NCI-H2227 (cell line): Measurements from ENCODE around the gene ATXN1L.
"Not testable (repeated sequence)": the region's sequence is repeated elsewhere in the genome, so short reads cannot be mapped to it uniquely, and the experiment has no call there.

Experiments
- DNase-seq: peaks from one replicate; lab custom pipeline; 2025; ENCODE audit not compliant: unreplicated experiment; lab: John Stamatoyannopoulos, UW

The ATXN1L gene

DNA sequence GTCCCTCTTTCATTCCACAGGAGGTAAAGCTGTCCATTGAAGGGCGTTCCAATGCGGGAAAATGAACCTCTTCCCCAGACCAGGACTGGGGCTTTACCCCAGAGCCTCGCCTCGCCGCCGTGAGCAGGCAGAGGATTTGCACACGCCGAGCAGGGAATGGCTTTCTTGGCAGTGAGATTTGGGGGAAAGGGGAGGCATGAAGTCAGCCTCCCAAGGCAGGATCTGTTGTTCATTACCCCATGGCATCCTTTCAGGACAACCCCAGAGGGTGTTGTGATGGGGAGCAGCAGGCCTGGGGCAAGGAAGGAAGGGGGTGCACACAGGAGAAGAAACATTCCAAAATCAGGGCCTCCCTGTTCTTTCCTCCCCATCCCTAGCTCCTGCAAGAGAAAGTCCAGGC lies 6.0 kb downstream of the ATXN1L start:
- no peak for DNase-seq

DNA sequence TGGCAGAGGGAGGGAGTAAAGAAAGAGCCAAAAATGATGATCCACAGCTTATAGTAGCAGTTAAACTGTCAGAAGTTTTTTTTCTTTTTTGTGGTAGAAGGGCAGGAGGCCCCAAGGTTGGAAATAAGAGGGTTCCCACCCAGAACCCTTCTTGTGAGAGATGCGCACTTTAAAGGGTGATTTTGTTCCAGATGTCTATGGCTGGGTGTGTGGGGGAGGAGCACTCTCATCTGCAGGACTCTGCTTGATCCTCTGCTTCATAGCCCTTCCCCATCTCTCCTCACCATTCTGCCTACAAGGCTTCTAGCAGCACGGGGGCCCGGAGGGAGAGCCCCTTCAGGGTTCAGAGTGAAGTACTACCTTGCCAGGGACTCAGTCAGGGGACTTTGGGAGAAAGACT lies 6.4 kb downstream of the ATXN1L start:
- DNase-seq: no peak

DNA sequence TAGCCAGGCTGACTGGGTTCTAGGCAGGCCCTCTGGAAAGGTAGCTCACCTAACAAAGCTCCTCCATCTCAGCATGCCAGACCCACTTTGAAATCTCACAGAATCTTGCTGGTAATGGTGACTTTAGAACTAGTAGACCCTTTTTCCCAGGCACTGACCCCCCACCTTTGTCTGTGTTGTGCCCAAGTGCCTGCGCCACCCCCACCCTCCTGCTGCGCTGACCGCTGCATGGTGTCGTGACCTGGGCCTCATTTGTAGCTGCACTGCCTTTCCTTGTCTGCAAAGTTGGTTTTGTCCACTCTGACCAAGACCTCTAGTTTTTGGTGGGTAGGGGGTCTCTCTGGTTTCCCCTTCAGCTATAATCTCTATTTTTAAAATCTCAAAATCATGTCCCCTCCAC lies 6.8 kb downstream of the ATXN1L start:
- DNase-seq: no peak

DNA sequence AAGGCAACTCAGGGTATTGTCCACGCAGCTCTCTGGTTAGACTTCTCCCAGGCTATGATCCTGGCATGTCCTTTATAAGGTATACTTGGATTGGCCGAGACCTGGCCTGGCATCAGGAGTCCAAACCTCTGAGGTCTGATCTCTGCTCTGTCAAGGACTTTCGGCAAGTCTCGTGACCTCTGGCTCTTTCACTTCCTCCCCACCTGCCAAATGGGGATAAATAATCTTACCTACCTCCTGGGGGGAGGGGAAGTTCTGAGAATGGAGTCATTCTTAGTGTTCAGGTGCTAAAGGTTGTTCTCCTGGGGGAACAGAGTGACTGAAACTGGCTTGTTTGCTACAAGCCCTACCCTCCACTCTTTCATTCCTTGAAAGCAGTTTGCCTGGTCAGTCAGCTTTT lies 7.6 kb downstream of the ATXN1L start:
- DNase-seq: no peak

DNA sequence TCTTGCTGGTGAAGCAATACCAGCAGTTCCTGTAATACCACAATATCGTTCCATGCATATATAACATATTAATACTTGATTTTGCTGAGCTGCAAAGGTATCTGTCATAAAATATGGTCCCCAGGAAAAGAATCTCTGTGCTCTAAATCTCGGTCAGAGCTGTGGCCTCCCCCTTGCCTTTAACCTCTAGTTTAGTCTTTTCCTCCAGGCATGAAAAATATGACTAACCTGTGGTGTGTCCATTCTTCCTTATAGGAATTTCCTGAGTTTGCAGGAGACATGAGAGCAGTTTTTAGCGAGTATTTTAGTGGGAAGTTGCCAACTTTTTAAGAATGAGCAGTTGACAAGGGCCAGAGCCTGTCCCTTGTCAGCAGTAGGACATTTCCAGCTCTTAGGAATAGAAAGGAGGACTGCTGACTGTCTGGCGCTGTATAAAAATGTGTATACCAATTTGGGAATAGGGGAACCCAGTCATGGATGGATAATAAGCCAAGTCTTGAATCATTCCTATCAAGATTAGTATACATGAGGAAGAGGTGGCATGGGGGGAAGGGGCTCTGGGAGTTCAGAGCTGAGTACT lies 8.7 kb downstream of the ATXN1L start:
- no peak for DNase-seq

DNA sequence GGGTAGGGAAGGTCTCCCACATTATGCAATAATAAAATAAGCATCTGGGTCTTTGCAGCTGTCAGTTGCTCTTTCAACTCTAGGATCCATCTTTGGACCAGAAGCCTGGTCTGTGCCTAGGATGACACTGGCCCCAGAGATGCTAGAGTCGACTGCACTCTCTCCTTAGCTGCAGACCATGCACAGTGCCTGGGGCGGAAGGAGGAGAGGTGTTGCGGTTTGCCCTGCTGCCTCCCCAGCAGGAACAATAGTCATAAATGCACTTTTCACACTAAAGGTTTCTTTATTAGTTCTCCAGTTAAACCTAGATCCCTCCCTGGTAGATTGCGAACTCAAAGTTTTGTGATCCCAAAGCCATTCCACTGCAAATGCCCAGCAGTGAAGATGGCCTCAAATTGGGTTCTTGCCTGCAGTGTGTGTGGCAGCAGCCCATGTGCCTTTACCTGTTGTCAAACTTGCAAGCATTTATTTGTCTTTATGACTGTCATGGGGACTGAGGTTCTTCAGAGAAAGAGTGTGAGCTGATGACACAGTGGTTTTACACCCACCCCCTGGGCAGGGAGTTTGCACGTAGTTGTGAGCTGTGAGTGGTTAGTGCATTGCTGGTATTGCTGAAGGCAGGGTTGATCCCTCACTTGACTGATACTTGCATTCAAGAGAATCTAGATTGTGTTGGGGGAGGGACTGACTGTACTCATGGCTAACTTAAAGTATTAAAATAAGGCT lies 10.3 kb downstream of the ATXN1L start:
- DNase-seq: no peak

DNA sequence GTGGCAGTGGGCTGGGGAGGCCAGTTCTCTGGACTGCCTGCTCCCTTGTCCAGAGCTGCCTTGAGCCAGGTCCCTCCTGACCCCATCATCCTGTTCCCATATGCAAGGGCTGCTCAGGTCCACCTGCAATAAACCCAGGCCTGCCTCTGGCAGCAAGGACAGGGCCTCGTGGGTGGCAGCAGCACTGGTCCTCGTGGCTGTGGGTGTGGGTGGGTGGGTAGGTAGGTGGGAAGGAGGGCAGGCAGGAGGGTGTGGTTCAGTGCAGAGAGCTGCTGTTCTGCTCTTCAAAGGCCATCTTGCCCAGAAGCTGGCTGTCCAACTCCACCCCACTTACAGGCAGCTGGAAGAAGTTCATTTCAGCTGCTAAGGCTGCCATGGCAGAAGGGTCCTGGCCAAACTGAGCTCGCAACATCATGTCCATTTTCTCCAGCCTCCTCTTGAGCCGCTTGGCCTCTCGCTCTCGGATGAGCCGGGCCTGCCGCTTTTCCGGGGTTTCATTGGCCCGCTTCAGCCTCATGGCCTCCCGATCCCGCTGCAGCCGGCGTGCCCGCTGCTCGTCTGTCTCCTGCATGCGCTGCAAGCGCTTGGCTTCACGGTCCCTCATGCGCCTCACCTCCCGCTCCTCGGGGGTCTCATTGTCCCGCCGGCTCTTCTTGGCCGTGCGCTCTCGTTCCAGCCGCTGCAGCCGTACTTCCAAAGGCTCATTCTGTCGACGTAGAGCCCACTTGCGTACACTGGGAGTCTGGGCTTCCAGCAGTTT lies 14.2 kb downstream of the ATXN1L start:
- no peak for DNase-seq

DNA sequence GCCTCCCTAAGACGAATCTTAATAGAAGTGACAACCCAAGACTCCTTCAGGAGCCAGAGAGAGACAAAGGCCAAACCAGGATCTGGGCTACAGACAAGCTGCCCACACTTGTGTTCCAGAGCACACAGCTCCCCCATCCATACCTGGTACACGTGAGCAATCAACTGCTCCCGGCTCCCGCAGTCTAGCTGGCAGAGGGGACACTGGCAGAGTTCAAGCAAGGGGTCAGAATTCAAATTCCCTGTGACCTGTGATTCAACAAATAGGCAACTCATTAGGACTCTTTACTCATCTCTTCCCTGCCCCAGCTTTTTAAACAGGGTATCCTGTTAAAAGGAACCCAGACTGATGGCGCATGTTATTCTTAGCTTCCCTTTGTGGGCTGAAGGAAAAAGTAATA lies 18.2 kb downstream of the ATXN1L start:
- DNase-seq: no peak

DNA sequence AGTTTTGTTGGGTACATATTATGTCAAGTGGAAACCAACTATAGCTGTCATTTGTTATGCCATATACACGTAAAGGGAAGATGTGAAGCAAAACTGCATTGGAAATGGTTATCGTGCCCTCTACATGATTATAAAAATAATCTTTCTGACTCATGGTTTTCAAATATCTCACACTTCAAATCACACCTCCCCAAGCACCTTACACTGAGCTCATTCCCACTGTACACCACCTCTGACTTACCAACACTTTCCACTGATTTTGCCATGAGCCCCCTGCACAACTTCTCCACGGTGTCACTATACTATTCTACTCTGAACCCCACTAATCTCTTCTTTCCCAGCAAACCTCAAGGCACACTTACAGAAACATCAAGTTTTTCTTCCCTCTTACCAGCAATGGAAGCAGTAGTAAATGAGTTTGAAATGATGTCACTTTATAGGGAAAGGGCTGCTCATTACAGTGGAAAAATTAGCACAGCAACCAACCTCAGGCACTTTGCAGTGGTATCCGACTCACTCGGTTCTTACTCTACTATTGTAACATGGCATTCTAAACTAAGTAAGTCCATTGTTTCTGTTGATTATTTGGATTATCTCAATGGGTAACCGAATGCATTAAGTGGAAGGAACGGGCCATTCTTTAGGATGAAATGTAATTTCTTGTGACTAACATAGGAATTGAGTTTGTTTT lies 19.5 kb downstream of the ATXN1L start:
- no peak for DNase-seq

DNA sequence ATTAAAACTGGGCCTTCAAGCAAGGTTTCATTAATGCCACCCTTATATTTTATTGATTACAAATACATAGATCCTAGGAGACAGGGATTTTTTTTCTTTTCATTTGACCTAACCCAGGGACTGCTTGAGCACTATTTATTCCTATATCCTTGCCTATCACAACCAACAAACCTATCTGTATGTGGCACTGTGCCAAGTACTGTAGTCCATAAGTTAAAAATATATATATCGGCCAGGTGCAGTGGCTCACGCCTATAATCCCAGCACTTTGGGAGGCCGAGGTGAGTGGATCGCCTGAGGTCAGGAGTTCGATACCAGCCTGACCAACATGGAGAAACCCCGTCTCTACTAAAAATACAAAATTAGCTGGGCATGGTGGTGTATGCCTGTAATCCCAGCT lies 21.4 kb downstream of the ATXN1L start:
- not testable (repeated sequence) for DNase-seq

DNA sequence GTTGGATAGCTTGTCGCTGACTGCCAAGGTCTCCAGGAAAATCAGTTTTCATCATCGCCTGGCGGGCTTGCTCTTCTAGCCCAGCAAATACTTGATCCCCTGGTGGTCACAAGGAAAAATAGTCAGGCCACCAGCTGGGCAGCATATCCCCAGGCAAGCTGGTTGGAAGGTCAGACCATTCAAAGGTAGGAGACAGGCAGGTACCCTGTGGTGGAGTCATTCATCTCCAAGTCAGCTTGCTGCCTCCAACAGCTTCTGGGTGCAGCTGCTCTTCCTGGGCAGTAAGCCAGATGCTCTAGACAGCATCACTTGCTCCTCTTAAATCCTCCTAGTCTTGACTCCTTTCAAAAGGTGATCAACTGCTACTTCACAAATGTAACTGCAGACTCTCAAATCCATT lies 22.2 kb downstream of the ATXN1L start:
- DNase-seq: no peak

DNA sequence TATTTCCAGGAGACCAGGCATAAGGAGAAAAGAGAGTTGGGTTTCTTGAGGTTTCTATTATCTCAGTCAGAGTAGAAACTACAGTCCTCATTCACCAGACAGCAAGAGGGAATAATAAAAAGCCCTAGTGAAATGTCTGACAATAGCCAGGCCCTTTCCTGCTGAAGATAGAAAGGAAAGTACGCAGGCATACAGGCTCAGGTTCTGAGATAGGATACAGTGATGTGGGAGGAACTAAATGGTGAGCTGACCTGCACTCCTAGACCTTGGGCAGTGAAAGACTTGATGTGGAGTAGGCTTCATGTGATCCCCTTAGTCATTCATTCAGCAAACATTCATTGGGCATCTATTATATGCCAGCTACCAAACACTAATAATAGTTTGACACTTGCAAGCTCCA lies 23.3 kb downstream of the ATXN1L start:
- DNase-seq: no peak

DNA sequence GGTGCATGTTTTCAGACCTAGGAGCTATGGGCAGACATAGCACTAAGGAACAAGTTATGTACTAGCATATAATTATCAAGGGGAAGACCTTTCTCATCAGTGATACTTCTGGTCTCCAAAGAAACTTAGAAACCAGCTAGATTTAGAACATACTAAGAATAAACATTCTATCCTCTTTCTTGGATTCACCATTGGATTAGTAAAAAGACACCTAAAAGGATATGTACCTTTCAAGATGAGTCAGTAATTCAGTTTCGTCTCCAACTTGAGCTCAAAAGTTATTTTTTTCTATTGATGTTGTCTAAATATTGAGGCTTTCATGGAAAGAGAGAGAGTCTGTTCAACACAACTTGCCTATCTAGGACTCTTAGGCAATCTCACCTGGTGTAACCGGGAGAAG lies 25.0 kb downstream of the ATXN1L start:
- no peak for DNase-seq

DNA sequence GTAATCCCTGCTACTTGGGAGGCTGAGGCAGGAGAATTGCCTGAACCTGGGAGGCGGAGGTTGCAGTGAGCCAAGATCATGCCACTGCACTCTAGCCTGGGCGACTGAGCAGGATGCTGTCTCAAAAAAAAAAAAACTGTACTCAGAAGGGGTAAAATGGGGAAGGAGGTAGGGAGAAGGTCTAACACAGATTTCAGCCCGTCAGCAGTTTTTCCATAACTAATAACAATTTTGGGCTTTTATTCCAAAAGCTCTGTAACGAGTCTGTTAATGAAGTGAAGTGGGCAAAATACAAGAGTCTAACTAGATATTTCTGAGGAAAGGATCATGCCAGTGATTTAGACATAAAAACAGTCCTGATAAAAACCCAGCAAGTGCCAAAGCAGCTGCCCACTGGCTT lies 27.4 kb downstream of the ATXN1L start:
- DNase-seq: no peak

DNA sequence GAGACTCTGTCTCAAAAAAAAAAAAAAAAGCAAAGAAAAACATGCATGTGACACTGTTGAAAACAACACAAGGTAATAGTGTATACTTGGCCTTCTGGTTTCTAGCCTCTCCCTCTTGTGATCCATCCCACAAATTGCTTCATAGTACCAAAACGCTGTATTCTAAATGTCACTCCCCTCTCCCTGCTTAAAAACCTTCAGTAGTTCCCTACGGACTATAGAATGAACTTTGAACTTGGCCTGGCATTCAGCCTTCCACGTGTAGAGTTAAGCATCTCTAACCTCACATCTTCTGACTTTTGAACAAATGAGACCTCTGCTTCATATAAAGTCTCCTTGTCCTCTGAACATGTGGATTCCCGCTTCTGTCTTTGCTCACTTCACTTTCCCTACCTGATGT lies 33.1 kb downstream of the ATXN1L start:
- no peak for DNase-seq

DNA sequence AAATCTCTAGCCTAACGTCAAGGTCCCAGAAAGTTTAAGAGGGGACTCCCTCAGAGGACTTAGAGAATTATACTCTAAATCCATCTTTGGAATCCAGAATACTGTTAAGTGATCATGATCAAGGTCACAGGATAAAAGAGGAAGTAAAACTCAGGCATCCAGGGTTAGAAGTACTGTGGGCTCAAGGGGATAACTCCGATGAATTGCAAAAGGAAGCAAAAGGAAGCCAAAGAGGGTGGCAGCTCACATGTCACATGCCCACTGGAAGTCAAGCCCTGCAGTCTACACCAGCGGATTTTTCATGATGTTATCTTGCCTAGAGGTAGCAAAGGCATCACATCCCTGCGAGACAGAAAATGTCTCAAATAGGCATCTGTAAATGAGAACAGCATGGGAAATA lies 34.4 kb downstream of the ATXN1L start:
- no peak for DNase-seq

DNA sequence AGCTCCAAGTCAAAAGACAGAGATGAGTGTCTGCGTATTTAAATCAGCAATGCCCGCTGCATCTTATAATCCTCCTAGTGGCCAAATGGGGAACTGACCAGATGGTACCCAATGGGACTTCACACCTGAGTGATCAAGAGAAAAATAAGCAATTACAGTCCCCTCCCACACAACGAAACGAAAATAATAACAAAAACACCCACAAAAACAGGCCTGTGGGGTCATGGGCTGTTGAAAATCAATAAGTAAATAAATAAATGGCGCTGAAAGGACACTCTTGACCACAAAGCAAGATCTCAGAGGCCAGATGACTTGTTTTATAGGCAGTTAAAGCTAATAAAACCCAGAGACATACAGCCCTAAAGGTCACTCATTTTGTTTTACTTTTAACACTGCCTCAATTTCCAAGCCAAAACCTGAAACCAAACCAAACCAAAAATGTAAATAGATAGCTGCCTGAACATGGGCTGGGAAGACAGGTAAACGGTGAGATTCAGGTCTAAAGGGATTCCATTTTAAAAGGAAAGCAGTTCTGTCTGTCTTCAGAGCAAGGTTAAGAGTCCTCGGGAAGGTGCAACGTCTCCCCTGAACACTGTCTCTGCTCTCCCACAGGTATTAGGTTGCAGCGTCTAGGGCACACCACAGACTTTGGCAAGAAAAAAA lies 36.9 kb downstream of the ATXN1L start:
- DNase-seq: peak; percentile 78

DNA sequence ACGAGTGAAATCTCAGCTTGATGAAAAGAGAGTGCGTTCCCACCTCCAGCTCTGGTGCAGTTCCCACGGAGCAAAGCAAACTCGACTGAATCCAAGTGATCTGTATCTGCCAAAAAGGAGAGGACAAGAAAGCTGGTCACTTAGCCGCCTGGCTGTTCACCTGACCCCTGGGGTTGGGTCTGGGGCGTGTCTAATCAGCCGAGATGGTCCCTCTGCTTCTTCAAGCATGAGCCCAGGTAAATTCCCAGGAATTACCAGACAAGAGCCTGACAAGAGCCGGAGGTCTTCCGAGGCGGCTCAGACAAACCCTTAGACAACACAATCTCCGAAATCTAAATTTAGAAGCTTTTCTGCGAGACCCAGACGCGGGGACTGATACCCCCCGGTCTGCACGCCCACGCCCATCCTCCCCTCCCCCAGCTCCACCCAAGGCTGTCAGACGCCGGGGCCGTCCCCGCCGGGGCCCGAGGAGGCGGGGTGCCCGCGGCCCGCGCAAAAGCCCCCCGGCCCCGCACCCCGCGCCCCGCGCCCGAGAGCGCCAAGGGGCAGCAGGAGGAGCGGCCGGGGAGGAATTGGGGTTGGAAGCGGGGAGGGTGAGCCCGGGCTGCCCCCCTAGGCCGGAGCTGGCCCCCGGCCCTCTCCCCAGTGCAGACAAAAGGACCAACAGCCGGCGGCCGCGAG lies 37.5 kb downstream of the ATXN1L start:
- DNase-seq: peak; percentile 49

DNA sequence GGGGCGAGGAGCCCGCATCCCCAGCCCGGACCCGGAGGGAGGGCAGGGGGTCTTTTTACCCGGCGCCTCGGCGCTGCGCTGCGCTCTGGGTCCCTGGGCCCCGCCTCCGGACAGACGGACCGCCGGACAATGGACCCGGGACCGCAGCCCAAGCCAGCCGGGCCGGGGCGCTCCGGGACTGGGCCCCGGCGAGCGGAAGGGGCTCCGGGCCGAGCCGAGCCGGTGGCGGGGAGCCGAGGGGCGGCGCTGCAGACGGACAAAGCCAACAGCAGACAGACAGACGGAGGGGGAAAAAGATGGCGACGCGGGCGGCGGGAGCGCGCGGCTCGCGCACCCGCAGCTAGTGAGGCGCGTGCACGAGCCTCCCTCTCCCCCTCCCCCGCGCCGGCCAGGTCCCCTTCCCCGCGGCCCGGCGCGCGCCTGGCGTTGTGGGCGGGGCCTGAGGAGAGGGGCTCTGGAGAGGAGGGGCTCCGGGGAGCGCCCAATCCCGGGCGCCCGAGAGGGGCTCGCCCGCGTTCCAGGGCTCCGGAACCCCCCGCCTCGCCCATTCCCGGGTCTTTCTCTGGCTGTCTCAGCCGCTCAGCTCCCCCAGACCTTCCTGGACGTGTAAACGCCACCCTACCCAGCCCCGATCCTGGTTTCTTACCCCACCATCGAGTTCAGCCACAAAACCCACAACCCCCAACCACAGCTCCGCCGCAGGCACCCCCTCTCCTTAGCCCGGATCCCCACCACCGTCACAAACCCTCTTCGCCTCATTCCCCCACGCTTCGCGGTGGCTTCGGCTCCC lies 38.3 kb downstream of the ATXN1L start, which contains the start of gene ZNF821:
TSS of gene ZNF821 (minus strand) at position 334 of the 790 bp plus-strand sequence. CDS start 4,236 bp downstream, outside the sequence.
- DNase-seq: peak; percentile 94

DNA sequence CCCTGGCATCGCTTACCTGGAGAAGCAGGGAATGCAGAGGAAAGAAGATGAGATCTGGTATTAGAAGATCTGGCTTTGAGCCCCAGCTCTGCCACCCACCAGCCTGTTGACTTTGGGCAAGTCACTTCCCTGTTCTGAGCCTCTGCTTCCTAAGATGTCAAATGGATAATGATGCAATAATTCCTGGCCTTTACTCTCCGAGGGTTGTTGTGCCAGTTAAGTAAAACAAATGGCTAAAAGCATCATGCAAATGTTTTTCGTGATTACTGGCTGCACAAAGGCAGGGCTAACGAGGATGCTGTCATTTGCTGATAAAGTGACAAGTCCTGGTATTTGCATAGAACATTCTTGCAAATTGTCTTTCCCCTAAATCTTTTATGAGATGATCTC lies 39.5 kb downstream of the ATXN1L start:
- DNase-seq: no peak
